ENCODE results near the gene FBXL7. TPM values are rescaled to one million over a fixed set of nuclear protein-coding genes. Genes with fewer than 3 reads are reported as not detected.

Gene FBXL7
- total RNA-seq, 2 experiments from 2014 or later, result not detected

GRCh38 chr5:15711892-15712291 lies 211.9 kb downstream of the FBXL7 start:
- no peaks in the 10 kb centered on the region for H3K27me3 Mint-ChIP-seq
- TF ChIP-seq CTCF (IDR thresholded peaks at IDR 0.05), result no peak
- H3K36me3 Mint-ChIP-seq (ENCODE audit: low read depth), result no peaks in the 10 kb centered on the region
- no peak overlapping the region for H3K4me3 Mint-ChIP-seq
- H3K9me3 Mint-ChIP-seq, result no peaks in the 10 kb centered on the region
- ATAC-seq (no peak), DNase-seq (no peak)
- POLR2A ChIA-PET, result no interaction called here
- H3K27ac Mint-ChIP-seq, result no peak overlapping the region
- intact Hi-C loops (cut with micrococcal nuclease), result no loop called here
- H3K4me1 Mint-ChIP-seq (ENCODE audit: low read depth), result no peaks in the 10 kb centered on the region
- CTCF ChIA-PET, result no interaction called here

GRCh38 chr5:15715535-15715934 lies 215.6 kb downstream of the FBXL7 start:
- no peak for DNase-seq
- Mint-ChIP-seq H3K27me3 (no peaks in the 10 kb centered on the region), H3K9me3 (no peaks in the 10 kb centered on the region), H3K4me3 (no peak overlapping the region), H3K27ac (no peak overlapping the region), H3K36me3 (ENCODE audit: low read depth) (no peaks in the 10 kb centered on the region), H3K4me1 (ENCODE audit: low read depth) (no peaks in the 10 kb centered on the region)
- intact Hi-C loops (cut with micrococcal nuclease), result no loop called here
- TF ChIP-seq CTCF (IDR thresholded peaks at IDR 0.05), result no peak
- CTCF ChIA-PET, result no interaction called here
- POLR2A ChIA-PET, result no interaction called here
- ATAC-seq, result no peak

GRCh38 chr5:15715967-15716366 lies 216.0 kb downstream of the FBXL7 start:
- ChIA-PET CTCF (no interaction called here), POLR2A (no interaction called here)
- Mint-ChIP-seq H3K27me3 (no peaks in the 10 kb centered on the region), H3K27ac (no peak overlapping the region), H3K4me1 (ENCODE audit: low read depth) (no peaks in the 10 kb centered on the region), H3K9me3 (no peaks in the 10 kb centered on the region), H3K4me3 (no peak overlapping the region), H3K36me3 (ENCODE audit: low read depth) (no peaks in the 10 kb centered on the region)
- ATAC-seq (no peak), DNase-seq (no peak)
- TF ChIP-seq CTCF (IDR thresholded peaks at IDR 0.05), result no peak
- intact Hi-C loops (cut with micrococcal nuclease), result no loop called here

- no peak for TF ChIP-seq CTCF (IDR thresholded peaks at IDR 0.05)
- ATAC-seq, result no peak
- Mint-ChIP-seq H3K27me3 (no peaks in the 10 kb centered on the region), H3K4me3 (no peak overlapping the region), H3K27ac (no peak overlapping the region), H3K4me1 (ENCODE audit: low read depth) (no peaks in the 10 kb centered on the region), H3K9me3 (no peaks in the 10 kb centered on the region), H3K36me3 (ENCODE audit: low read depth) (no peaks in the 10 kb centered on the region)
- intact Hi-C loops (cut with micrococcal nuclease), result no loop called here
- no peak for DNase-seq
- CTCF ChIA-PET, result no interaction called here
- POLR2A ChIA-PET, result no interaction called here
Observed at GRCh38 chr5:15717001-15717400, 217.0 kb downstream of the FBXL7 start.

GRCh38 chr5:15718421-15719179 lies 218.6 kb downstream of the FBXL7 start:
- H3K9me3 Mint-ChIP-seq, result no peaks in the 10 kb centered on the region
- no peak overlapping the region for H3K4me3 Mint-ChIP-seq
- no peaks in the 10 kb centered on the region for H3K36me3 Mint-ChIP-seq (ENCODE audit: low read depth)
- H3K4me1 Mint-ChIP-seq (ENCODE audit: low read depth), result no peaks in the 10 kb centered on the region
- no peaks in the 10 kb centered on the region for H3K27me3 Mint-ChIP-seq
- POLR2A ChIA-PET, result no interaction called here
- ATAC-seq (no peak), DNase-seq (no peak)
- intact Hi-C loops (cut with micrococcal nuclease), result no loop called here
- TF ChIP-seq CTCF (IDR thresholded peaks at IDR 0.05), result no peak
- CTCF ChIA-PET, result no interaction called here
- no peak overlapping the region for H3K27ac Mint-ChIP-seq
